OCI-LY3 (cell line): Measurements from ENCODE around the gene LTBP1.

ENCODE experiments used
- H2AFZ ChIP-seq: fragments of 200-600, 300-600 bp; shearing (Covaris generic); 2 replicates; pipeline ENCODE4 v1.6.0; 2014; ENCODE audit warnings: antibody characterized with exemption, low read depth, low read length
- H3K27ac ChIP-seq: fragments of 200-600, 300-600 bp; sonication (generic); 2 replicates; pipeline ENCODE4 v1.5.1; 2014; ENCODE audit warnings: mild to moderate bottlenecking, low read length, moderate library complexity, mixed read lengths
- H3K27me3 ChIP-seq: fragments of 200-600, 300-600 bp; sonication (generic); 2 replicates; pipeline ENCODE4 v1.6.1; 2014; ENCODE audit warnings: low read depth, low read length, mixed read lengths
- H3K36me3 ChIP-seq: fragments of 200-600, 300-600 bp; sonication (generic); replicated peaks from 2 replicates; pipeline ENCODE3; 2014; ENCODE audit warnings: low read depth, low read length, mixed read lengths
- H3K4me1 ChIP-seq: fragments of 300-600, 200-600 bp; sonication (generic); 2 replicates; pipeline ENCODE4 v1.6.1; 2014; ENCODE audit warnings: low read length, mixed read lengths
- H3K4me2 ChIP-seq: fragments of 200-600, 300-600 bp; sonication (generic); 2 replicates; pipeline ENCODE4 v1.6.1; 2014; ENCODE audit warnings: low read length, mixed read lengths
- H3K4me3 ChIP-seq: fragments of 300-600, 200-600 bp; sonication (generic); 2 replicates; pipeline ENCODE4 v1.5.1; 2014; ENCODE audit warnings: antibody characterized with exemption, mild to moderate bottlenecking, low read length, moderate library complexity
- H3K79me2 ChIP-seq: fragments of 300-600, 200-600 bp; shearing (Covaris generic); 2 replicates; pipeline ENCODE4 v1.6.1; 2014; ENCODE audit warnings: mild to moderate bottlenecking, low read length, mixed read lengths
- H3K9ac ChIP-seq: fragments of 300-600, 200-600 bp; shearing (Covaris generic); 2 replicates; pipeline ENCODE4 v1.6.0; 2014; ENCODE audit warnings: mild to moderate bottlenecking, low read length, moderate library complexity
- H3K9me3 ChIP-seq: fragments of 200-600, 300-600 bp; shearing (Covaris generic); 2 replicates; pipeline ENCODE4 v1.6.1; 2014; ENCODE audit warnings: low read length, mixed read lengths; ENCODE audit not compliant: insufficient read depth
- H4K20me1 ChIP-seq: fragments of 200-600, 300-600 bp; sonication (generic); 2 replicates; pipeline ENCODE4 v1.6.1; 2016; ENCODE audit warnings: low read length, mixed read lengths; ENCODE audit not compliant: insufficient read depth
- CTCF ChIP-seq: fragments of 200-600, 300-600 bp; sonication (generic); IDR thresholded peaks from 2 replicates; pipeline ENCODE4 v1.5.1; 2014; ENCODE audit warnings: antibody characterized with exemption, low read length, low read depth
- EZH2phosphoT487 ChIP-seq: fragments of 200-600 bp; shearing (Covaris generic); IDR thresholded peaks from 2 replicates; pipeline ENCODE4 v1.6.1; 2018; ENCODE audit warnings: antibody characterized with exemption, mixed run types, low read depth

Gene LTBP1, protein sequence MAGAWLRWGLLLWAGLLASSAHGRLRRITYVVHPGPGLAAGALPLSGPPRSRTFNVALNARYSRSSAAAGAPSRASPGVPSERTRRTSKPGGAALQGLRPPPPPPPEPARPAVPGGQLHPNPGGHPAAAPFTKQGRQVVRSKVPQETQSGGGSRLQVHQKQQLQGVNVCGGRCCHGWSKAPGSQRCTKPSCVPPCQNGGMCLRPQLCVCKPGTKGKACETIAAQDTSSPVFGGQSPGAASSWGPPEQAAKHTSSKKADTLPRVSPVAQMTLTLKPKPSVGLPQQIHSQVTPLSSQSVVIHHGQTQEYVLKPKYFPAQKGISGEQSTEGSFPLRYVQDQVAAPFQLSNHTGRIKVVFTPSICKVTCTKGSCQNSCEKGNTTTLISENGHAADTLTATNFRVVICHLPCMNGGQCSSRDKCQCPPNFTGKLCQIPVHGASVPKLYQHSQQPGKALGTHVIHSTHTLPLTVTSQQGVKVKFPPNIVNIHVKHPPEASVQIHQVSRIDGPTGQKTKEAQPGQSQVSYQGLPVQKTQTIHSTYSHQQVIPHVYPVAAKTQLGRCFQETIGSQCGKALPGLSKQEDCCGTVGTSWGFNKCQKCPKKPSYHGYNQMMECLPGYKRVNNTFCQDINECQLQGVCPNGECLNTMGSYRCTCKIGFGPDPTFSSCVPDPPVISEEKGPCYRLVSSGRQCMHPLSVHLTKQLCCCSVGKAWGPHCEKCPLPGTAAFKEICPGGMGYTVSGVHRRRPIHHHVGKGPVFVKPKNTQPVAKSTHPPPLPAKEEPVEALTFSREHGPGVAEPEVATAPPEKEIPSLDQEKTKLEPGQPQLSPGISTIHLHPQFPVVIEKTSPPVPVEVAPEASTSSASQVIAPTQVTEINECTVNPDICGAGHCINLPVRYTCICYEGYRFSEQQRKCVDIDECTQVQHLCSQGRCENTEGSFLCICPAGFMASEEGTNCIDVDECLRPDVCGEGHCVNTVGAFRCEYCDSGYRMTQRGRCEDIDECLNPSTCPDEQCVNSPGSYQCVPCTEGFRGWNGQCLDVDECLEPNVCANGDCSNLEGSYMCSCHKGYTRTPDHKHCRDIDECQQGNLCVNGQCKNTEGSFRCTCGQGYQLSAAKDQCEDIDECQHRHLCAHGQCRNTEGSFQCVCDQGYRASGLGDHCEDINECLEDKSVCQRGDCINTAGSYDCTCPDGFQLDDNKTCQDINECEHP (N-terminal part only)

GRCh38 chr2:32946314-32947075 lies at the start of gene LTBP1:
TSS of gene LTBP1 (plus strand) at chr2:32946953. CDS start at chr2:32947325, 372 bp downstream.
- Histone ChIP-seq H3K79me2 (no peaks in the 10 kb centered on the region), H3K27ac (peak within 1 kb of the TSS; percentile 39), H2AFZ (peak within 1 kb of the TSS; percentile 99), H3K4me1 (peaks cover 14% of the 10 kb centered on the region), H3K4me3 (peak within 1 kb of the TSS; percentile 93), H3K9ac (peak within 1 kb of the TSS; percentile 76), H3K9me3 (no peaks in the 10 kb centered on the region), H4K20me1 (no peaks in the 10 kb centered on the region), H3K36me3 (no peaks in the 10 kb centered on the region), H3K4me2 (peak within 1 kb of the TSS; percentile 93), H3K27me3 (peaks cover 12% of the 10 kb centered on the region)
- TF ChIP-seq CTCF (peak; percentile 93), EZH2phosphoT487 (no peak)

GRCh38 chr2:32900246-32900973 lies 46.3 kb upstream of the LTBP1 start:
- no peak overlapping the region for H3K4me2 ChIP-seq
- no peaks in the 10 kb centered on the region for H4K20me1 ChIP-seq
- H3K27me3 ChIP-seq: peaks cover 8% of the 10 kb centered on the region; the same call in 1 of the 2 replicates
- no peaks in the 10 kb centered on the region for H3K9me3 ChIP-seq
- TF ChIP-seq EZH2phosphoT487: no peak
- no peak for TF ChIP-seq CTCF
- H3K79me2 ChIP-seq: no peaks in the 10 kb centered on the region
- H3K4me1 ChIP-seq: peaks cover 3% of the 10 kb centered on the region
- no peaks in the 10 kb centered on the region for H3K36me3 ChIP-seq
- no peak overlapping the region for H3K27ac ChIP-seq
- H3K4me3 ChIP-seq: no peak overlapping the region
- no peak overlapping the region for H3K9ac ChIP-seq
- H2AFZ ChIP-seq: no peak overlapping the region

- Histone ChIP-seq H3K27ac (no peak overlapping the region), H3K9me3 (no peaks in the 10 kb centered on the region), H3K4me1 (peaks cover 4% of the 10 kb centered on the region), H3K4me3 (no peak overlapping the region), H3K27me3 (peaks cover 8% of the 10 kb centered on the region; the same call in 1 of the 2 replicates), H4K20me1 (no peaks in the 10 kb centered on the region), H2AFZ (no peak overlapping the region), H3K4me2 (no peak overlapping the region), H3K79me2 (no peaks in the 10 kb centered on the region), H3K36me3 (no peaks in the 10 kb centered on the region), H3K9ac (no peak overlapping the region)
- TF ChIP-seq CTCF (no peak), EZH2phosphoT487 (no peak)
Measured at GRCh38 chr2:32901313-32901712, 45.4 kb upstream of the LTBP1 start.
